BLaER1 (cell line): Measurements from ENCODE around the gene SPTBN1.

ENCODE experiments used
- H3K27ac ChIP-seq: shearing (Covaris generic); formaldehyde crosslinking; 2 replicates; pipeline ENCODE4 v1.8.1; 2022
- H3K27me3 ChIP-seq: shearing (Covaris generic); formaldehyde crosslinking; 2 replicates; pipeline ENCODE4 v1.8.1; 2022
- H3K36me3 ChIP-seq: shearing (Covaris generic); formaldehyde crosslinking; 2 replicates; pipeline ENCODE4 v1.8.1; 2022
- H3K4me1 ChIP-seq: shearing (Covaris generic); formaldehyde crosslinking; 2 replicates; pipeline ENCODE4 v1.8.1; 2022
- H3K4me2 ChIP-seq: shearing (Covaris generic); formaldehyde crosslinking; 2 replicates; pipeline ENCODE4 v1.8.1; 2022
- H3K4me3 ChIP-seq: shearing (Covaris generic); formaldehyde crosslinking; 2 replicates; pipeline ENCODE4 v1.8.1; 2022
- H3K9ac ChIP-seq: shearing (Covaris generic); formaldehyde crosslinking; 2 replicates; pipeline ENCODE4 v1.8.1; 2022
- H3K9me3 ChIP-seq: shearing (Covaris generic); formaldehyde crosslinking; 2 replicates; pipeline ENCODE4 v1.8.1; 2022
- H4K20me1 ChIP-seq: shearing (Covaris generic); formaldehyde crosslinking; 2 replicates; pipeline ENCODE4 v1.8.1; 2022
- Cebpa-rat ChIP-seq: shearing (Covaris generic); IDR thresholded peaks from 2 replicates; pipeline ENCODE4 v1.8.1; 2022

Gene SPTBN1

DNA sequence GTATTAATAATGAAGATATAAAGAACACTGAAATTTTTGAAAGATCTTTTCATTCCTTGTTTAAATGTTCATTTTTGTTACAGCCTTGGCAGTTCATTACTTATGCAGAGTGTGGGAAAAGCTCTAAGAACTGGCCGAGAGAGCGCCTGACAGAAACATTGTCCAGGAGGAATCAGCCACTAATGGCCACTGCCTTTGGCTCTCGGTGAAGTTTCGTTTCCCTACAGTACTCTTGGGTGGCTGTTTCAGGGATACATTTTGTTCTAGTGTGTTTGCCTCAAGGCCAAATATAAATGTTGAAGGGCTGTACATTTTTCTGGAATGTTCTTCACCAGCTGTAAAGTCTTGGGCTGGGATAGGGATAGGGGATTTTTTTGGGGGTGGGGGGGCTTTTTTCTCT is 10.7 kb downstream of the SPTBN1 start:
- Histone ChIP-seq H3K27me3 (no peaks in the 10 kb centered on the region), H3K36me3 (no peaks in the 10 kb centered on the region), H3K4me3 (no peak overlapping the region), H3K4me1 (peaks cover 17% of the 10 kb centered on the region), H3K27ac (no peak overlapping the region), H3K9me3 (no peaks in the 10 kb centered on the region), H3K9ac (no peak overlapping the region), H4K20me1 (no peaks in the 10 kb centered on the region), H3K4me2 (no peak overlapping the region)
- TF ChIP-seq Cebpa-rat = no peak

DNA sequence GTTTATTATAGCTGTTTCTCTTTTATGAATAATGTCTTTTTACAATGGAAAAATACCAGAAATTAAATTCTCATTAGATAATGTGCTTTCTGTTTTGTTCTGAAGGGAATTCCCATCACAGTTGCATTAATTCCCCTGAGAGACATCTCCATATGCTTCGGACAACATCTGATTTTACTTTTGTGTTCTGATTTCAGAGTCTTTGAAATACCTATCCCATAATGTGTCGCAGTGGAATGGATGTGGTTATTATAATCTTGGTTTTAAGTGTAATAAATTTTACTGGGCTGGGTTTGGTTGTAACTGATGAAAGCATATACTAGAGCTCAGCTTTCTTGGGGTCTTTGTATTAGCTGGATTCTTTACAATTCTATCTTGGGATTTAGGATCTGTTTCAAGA is 12.5 kb downstream of the SPTBN1 start:
- Histone ChIP-seq H3K9me3 (no peaks in the 10 kb centered on the region), H3K27me3 (no peaks in the 10 kb centered on the region), H4K20me1 (no peaks in the 10 kb centered on the region), H3K4me3 (no peak overlapping the region), H3K4me1 (peaks cover 17% of the 10 kb centered on the region), H3K36me3 (no peaks in the 10 kb centered on the region), H3K9ac (no peak overlapping the region), H3K27ac (no peak overlapping the region), H3K4me2 (no peak overlapping the region)
- no peak for TF ChIP-seq Cebpa-rat

DNA sequence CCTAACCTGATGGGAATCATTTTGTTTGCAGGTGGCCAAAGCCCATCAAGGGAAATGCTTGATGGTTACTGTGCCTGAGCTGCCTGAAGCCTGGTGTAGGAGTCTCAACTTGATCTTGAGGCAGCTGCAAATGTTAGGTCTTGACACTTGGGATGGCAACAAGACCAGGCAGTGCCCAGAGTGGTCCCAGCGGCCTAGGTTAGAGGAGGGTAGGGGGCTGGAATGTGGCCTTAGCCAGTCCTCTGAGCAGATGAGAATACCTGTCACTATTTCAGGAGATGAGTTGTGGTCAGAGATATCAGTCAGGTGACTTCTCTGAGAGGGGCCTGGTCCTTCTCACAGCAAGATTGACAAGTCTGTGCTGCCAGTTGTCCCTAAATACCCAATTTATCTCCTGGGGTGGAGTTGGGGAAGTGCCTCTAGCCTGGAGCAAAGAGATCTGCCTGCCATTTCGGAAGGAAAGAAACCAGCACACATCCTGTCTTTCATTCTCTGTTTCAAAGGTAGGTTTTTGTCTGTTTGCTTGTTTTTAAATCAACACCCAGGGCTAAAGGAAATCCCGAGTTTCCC is 13.4 kb downstream of the SPTBN1 start:
- H3K4me1 ChIP-seq = peaks cover 17% of the 10 kb centered on the region
- H3K36me3 ChIP-seq = no peaks in the 10 kb centered on the region
- no peaks in the 10 kb centered on the region for H4K20me1 ChIP-seq
- H3K27me3 ChIP-seq = no peaks in the 10 kb centered on the region
- no peak overlapping the region for H3K27ac ChIP-seq
- H3K9me3 ChIP-seq = no peaks in the 10 kb centered on the region
- H3K4me2 ChIP-seq = peak overlapping the region; percentile 45
- no peak for TF ChIP-seq Cebpa-rat
- no peak overlapping the region for H3K9ac ChIP-seq
- no peak overlapping the region for H3K4me3 ChIP-seq

DNA sequence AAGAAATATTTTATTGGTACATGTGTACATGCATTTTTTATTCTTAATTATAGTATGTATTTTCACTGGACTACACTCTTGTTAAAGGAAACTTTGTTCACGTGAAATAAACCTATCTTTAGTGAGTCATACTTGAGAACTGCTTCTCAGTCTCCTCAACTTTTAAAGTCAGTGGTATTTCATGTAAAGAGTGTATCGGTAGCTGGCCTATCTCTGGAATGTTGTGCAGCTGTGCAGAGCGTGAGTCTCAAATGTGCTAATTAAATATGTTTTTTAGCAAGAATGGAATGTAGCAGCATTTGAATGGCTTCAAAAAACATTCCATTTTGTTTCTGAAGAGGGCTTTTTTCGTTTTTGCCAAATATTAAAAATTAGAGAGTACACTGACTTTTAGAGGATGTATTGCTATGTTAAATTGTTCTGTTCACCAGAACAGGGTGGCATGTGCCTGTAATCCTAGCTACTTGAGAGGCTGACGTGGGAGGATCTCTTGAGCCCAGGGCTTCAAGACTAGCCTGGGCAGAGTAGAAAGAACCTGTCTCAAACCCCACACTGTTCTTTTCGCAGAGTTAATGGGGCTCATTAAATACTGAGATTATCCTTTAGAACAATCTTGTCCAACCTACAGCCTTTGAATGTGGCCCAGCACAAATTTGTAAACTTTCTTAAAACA is 14.3 kb downstream of the SPTBN1 start:
- peaks cover 17% of the 10 kb centered on the region for H3K4me1 ChIP-seq
- no peak overlapping the region; the same call in 1 of the 2 replicates for H3K4me2 ChIP-seq
- TF ChIP-seq Cebpa-rat = no peak
- no peak overlapping the region for H3K27ac ChIP-seq
- no peaks in the 10 kb centered on the region for H3K27me3 ChIP-seq
- no peaks in the 10 kb centered on the region for H4K20me1 ChIP-seq
- no peak overlapping the region for H3K9ac ChIP-seq
- no peaks in the 10 kb centered on the region for H3K36me3 ChIP-seq
- no peaks in the 10 kb centered on the region for H3K9me3 ChIP-seq
- H3K4me3 ChIP-seq = no peak overlapping the region

DNA sequence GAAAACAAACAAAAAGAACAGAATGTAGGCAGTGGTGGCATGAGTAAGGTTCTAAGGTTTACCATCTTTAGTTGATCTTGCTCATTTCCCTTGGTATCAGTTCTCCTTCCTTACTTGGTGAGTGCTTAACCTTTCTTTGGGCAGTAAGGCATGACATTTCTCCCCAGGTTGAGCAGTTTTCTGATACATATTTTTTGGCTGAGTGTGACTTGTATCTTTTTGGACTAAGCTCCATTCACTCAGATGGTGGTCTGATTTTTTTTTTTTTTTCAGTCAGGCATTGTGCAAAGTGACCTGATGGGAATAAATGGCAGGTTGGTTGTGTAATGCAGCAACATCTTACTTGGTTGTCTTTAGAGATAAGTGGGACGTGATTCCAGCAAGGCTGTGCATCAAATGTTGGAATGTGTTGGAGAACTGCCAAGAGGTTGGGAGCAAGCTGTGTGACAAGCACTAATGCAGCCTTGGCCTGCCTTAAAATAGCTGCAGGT is 15.1 kb downstream of the SPTBN1 start:
- Histone ChIP-seq H3K4me1 (peaks cover 17% of the 10 kb centered on the region), H3K9ac (no peak overlapping the region), H3K4me2 (no peak overlapping the region), H3K9me3 (no peaks in the 10 kb centered on the region), H3K36me3 (no peaks in the 10 kb centered on the region), H3K27ac (no peak overlapping the region), H4K20me1 (no peaks in the 10 kb centered on the region), H3K27me3 (no peaks in the 10 kb centered on the region), H3K4me3 (no peak overlapping the region)
- TF ChIP-seq Cebpa-rat = no peak

DNA sequence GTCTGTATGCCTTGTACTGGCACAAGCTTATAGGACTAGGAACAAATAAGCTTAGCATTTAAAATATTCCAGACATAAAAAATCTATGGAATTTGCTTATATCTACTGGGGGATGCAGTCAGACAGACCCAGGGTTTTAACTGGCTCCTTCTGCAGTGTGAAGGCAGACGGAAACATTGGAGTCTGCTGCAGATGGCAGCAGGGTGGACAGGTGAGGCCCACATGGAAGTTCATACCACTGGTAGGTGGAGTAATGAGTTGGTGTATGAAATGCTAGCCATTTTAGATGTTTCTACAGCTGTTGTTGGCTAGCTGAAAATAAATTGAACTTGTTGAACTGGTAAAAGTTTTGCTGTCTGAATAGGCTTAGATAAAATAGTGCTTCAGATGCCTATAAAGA is 17.7 kb downstream of the SPTBN1 start:
- Histone ChIP-seq H3K27ac (no peak overlapping the region), H3K27me3 (no peaks in the 10 kb centered on the region), H3K4me3 (no peak overlapping the region), H3K36me3 (no peaks in the 10 kb centered on the region), H3K4me2 (no peak overlapping the region), H3K4me1 (peaks cover 11% of the 10 kb centered on the region), H4K20me1 (no peaks in the 10 kb centered on the region), H3K9me3 (peaks cover under 1% of the 10 kb centered on the region; the same call in 1 of the 2 replicates), H3K9ac (no peak overlapping the region)
- no peak for TF ChIP-seq Cebpa-rat

DNA sequence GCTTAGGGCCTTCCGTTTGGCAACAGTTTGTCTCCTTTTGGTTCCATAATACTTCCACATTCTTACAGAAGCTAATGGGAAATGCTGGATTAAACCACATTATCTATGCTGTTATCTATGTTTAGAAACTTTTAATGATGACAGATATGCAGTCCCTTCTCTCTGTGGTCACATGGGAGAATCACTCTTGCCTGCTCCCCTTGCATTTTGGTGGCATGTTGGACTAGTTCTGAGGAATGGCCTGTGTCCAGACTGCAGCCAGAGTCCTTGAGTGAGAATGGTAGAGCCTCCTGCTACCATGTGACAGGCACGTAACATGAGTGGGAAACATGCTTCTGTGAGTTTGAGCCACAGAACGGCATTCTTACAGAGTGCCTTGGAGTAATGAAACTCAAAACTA is 19.2 kb downstream of the SPTBN1 start:
- Histone ChIP-seq H3K27ac (no peak overlapping the region), H3K4me2 (no peak overlapping the region), H3K4me1 (no peaks in the 10 kb centered on the region), H4K20me1 (no peaks in the 10 kb centered on the region), H3K4me3 (no peak overlapping the region), H3K27me3 (no peaks in the 10 kb centered on the region), H3K9ac (no peak overlapping the region), H3K9me3 (peaks cover 13% of the 10 kb centered on the region; the same call in 1 of the 2 replicates), H3K36me3 (no peaks in the 10 kb centered on the region)
- TF ChIP-seq Cebpa-rat = no peak

DNA sequence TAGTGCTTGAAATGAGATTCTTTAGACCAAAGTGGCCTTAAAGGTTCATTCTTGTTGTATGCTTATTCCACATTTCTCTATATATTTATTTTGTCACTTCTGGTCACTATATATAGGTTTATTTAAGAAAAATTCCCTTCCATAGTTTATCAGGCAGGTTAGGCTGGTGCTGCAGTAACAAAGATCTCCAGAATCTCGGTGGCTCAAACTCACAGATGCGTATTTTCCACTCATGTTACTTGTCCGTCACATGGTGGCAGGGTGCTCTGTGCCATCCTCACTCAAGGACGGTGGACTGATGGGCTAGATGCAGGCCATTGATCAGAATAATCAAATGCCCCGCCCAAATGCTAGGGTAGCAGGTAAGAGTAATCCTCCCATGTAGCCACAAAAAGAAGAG is 19.8 kb downstream of the SPTBN1 start:
- Histone ChIP-seq H3K4me1 (no peaks in the 10 kb centered on the region), H4K20me1 (no peaks in the 10 kb centered on the region), H3K9me3 (peaks cover 13% of the 10 kb centered on the region; the same call in 1 of the 2 replicates), H3K4me2 (no peak overlapping the region), H3K4me3 (no peak overlapping the region), H3K36me3 (no peaks in the 10 kb centered on the region), H3K27me3 (no peaks in the 10 kb centered on the region), H3K27ac (no peak overlapping the region), H3K9ac (no peak overlapping the region)
- TF ChIP-seq Cebpa-rat = no peak

DNA sequence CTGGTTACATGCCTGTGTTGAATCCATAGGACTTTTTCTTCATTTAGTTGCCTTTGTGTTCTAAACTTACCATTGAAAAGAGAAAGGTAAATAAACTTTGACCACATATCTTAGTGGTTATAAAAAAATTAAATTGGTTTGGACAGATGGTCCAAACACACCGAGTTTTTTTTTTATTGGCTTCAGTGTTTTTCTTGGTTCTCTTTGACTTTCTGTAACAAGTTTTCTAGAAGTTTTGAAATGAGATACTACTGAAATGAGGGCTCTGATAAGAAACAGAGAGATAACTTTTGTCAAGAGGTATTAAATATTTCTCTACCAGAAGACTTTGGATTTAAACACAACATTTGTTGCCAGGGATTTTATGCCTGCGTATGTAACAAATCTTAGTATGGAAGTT is 20.7 kb downstream of the SPTBN1 start:
- Histone ChIP-seq H3K36me3 (no peaks in the 10 kb centered on the region), H3K4me2 (no peak overlapping the region), H3K9ac (no peak overlapping the region), H3K4me1 (no peaks in the 10 kb centered on the region), H4K20me1 (no peaks in the 10 kb centered on the region), H3K27ac (no peak overlapping the region), H3K4me3 (no peak overlapping the region), H3K27me3 (no peaks in the 10 kb centered on the region), H3K9me3 (peaks cover 13% of the 10 kb centered on the region; the same call in 1 of the 2 replicates)
- no peak for TF ChIP-seq Cebpa-rat

DNA sequence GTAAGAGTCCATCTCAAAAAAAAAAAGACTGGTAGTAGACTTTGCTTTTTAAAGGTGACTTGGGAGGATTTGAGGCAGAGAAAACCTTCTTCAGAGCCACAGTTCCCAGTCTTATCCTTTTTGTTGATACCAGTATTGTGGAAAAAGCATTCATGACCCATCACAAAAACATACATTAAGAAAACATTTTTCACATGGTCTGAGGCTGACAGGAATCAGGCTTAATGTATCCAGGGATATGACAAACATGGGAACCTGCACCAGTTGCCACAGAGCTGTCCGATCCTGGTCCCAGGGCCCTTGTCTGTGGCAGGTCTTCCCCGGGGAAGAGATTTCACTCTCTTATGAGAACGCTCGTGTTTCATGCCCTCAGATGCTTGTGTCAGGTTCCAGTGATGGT is 21.8 kb downstream of the SPTBN1 start:
- Histone ChIP-seq H3K9me3 (peaks cover 13% of the 10 kb centered on the region; the same call in 1 of the 2 replicates), H3K36me3 (no peaks in the 10 kb centered on the region), H3K4me3 (no peak overlapping the region), H3K4me2 (no peak overlapping the region), H3K27me3 (no peaks in the 10 kb centered on the region), H3K9ac (no peak overlapping the region), H4K20me1 (no peaks in the 10 kb centered on the region), H3K27ac (no peak overlapping the region), H3K4me1 (no peaks in the 10 kb centered on the region)
- TF ChIP-seq Cebpa-rat = no peak
